ENCODE results near the gene SETBP1.

The SETBP1 gene

DNA sequence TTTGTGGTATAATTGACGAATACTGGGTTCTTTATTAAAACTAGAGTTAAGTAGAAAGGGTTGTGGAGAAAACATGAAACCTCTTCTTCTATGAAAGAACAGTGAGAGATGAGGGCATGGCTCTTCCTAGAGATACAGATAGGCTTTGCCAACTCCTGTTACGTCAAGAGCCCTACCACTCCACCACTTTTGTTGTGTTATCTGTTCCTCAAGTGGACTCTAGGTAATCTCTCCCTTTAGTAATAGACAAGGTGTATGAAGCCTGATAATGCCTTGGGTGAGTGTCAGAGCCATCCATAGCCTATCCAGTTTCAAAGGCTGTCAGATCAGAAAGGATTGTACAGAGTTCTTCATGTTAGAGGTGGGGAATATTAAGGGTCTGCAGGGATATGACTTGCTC, 176.4 kb downstream of the SETBP1 start:
- H3K9me3 ChIP-seq (ENCODE audit: control insufficient read depth, low read length), result no peaks in the 10 kb centered on the region
- no peak overlapping the region for H2AFZ ChIP-seq
- no peak overlapping the region for H3K4me3 ChIP-seq (ENCODE audit: low read depth, low read length)
- H3K9ac ChIP-seq, result no peak overlapping the region
- H3K79me2 ChIP-seq, result peaks cover 16% of the 10 kb centered on the region
- H3K4me1 ChIP-seq, result no peaks in the 10 kb centered on the region
- TF ChIP-seq, protein P1, sequence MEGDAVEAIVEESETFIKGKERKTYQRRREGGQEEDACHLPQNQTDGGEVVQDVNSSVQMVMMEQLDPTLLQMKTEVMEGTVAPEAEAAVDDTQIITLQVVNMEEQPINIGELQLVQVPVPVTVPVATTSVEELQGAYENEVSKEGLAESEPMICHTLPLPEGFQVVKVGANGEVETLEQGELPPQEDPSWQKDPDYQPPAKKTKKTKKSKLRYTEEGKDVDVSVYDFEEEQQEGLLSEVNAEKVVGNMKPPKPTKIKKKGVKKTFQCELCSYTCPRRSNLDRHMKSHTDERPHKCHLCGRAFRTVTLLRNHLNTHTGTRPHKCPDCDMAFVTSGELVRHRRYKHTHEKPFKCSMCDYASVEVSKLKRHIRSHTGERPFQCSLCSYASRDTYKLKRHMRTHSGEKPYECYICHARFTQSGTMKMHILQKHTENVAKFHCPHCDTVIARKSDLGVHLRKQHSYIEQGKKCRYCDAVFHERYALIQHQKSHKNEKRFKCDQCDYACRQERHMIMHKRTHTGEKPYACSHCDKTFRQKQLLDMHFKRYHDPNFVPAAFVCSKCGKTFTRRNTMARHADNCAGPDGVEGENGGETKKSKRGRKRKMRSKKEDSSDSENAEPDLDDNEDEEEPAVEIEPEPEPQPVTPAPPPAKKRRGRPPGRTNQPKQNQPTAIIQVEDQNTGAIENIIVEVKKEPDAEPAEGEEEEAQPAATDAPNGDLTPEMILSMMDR (IDR thresholded peaks at IDR 0.05), result no peak
- H3K27me3 ChIP-seq (ENCODE audit: control insufficient read depth, insufficient read depth, low read length), result no peaks in the 10 kb centered on the region
- H3K27ac ChIP-seq, result no peak overlapping the region
- no peak overlapping the region for H3K4me2 ChIP-seq (ENCODE audit: low read length)
- no peaks in the 10 kb centered on the region for H3K36me3 ChIP-seq (ENCODE audit: control insufficient read depth, insufficient read depth, low read length)

DNA sequence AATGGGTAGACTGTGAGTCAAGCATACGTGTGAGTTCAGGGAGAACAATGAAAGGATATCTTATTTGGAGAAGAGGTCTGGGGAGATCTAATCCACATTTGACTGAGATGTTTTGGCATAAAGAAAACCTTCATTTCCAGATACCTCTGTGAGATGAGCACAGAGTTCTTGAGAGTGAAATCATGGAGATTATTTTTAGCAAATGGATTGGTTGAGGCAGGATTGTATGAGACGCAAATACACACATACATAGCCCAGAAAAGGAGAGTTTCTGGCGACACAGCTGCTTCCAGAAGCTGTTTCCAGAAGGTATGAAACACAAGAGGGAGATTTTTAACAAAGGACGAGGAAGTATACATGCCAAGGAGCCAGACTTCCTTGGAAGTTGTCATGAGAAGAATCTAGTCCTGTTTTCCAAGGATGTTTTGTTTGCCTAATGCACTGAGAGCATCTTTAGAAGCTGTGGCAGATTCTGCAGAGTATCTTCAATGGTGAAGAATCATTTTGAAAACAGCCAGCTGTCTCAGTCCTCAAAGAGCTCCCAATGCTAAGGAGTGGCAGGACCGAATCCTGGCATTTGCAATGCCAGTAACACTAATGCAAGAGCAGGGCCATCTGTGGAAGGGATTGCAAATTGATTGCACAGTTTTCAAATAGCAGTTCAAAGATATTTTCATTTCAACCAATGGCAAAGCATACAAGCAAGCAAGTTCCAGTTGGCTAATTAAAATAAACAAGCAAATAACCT, 177.2 kb downstream of the SETBP1 start:
- Histone ChIP-seq H3K9ac (no peak overlapping the region), H3K4me1 (no peaks in the 10 kb centered on the region), H3K27ac (no peak overlapping the region), H3K27me3 (ENCODE audit: control insufficient read depth, insufficient read depth, low read length) (no peaks in the 10 kb centered on the region), H3K79me2 (peaks cover 16% of the 10 kb centered on the region), H3K36me3 (ENCODE audit: control insufficient read depth, insufficient read depth, low read length) (no peaks in the 10 kb centered on the region), H3K4me3 (ENCODE audit: low read depth, low read length) (no peak overlapping the region), H3K4me2 (ENCODE audit: low read length) (no peak overlapping the region), H2AFZ (no peak overlapping the region), H3K9me3 (ENCODE audit: control insufficient read depth, low read length) (no peaks in the 10 kb centered on the region)
- TF ChIP-seq, protein P1 (IDR thresholded peaks at IDR 0.05), result no peak

DNA sequence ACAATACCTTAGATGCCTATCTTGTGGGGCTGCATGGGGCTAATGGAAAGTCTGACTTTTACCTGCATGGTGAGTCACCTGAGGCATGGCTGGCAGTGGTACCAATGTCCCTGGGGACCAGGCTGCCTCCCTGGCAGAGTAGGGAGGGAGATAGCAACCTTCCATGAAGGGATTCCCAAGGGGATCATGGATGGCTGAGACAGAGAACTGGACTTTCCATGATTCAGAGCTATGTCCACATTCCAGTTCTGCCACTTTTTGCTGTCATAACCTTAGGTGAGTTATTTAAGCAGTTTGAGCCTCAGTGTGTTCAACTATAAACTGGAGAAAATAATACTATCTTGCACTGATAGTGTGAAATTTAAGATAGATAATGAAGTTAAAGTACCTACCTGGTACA, 178.6 kb downstream of the SETBP1 start:
- H3K4me2 ChIP-seq (ENCODE audit: low read length), result no peak overlapping the region
- H2AFZ ChIP-seq, result no peak overlapping the region
- peaks cover 15% of the 10 kb centered on the region for H3K79me2 ChIP-seq
- no peak overlapping the region for H3K9ac ChIP-seq
- no peaks in the 10 kb centered on the region for H3K27me3 ChIP-seq (ENCODE audit: control insufficient read depth, insufficient read depth, low read length)
- TF ChIP-seq, protein P1 (IDR thresholded peaks at IDR 0.05), result no peak
- no peak overlapping the region for H3K4me3 ChIP-seq (ENCODE audit: low read depth, low read length)
- no peak overlapping the region for H3K27ac ChIP-seq
- H3K9me3 ChIP-seq (ENCODE audit: control insufficient read depth, low read length), result no peaks in the 10 kb centered on the region
- no peaks in the 10 kb centered on the region for H3K4me1 ChIP-seq
- no peaks in the 10 kb centered on the region for H3K36me3 ChIP-seq (ENCODE audit: control insufficient read depth, insufficient read depth, low read length)

DNA sequence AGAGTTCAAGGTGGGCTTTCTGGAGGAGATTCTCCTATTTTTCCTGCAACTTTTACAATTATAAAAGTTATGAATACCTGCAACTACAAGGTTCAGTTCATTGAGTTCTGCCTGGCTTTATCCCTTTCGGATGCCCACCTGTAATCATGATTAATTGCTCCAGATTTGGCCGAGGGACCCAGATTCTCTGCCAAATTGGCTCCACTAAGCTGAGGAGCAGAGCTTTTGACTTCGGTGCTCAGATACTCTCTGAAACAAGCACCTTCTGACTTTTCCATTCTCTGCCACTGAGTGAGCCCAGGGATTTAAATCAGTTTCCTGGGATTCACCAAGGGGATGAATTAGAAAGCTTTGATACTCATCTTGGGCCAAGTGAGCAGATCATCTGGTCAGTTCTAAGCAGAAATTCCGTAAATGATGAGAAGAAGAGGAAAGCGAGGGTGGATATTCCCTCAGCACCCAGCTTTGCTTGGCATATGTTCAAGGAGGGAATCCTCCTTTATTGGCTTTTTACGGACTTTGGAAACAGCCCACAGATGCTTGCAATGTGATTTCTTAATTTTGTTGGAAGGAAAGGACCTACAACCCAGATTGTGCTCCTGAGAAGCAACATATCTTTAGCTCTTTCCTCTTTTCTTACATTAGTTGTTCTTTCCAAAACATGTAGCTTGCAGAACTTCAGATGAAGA, 179.2 kb downstream of the SETBP1 start:
- TF ChIP-seq, protein P1 (IDR thresholded peaks at IDR 0.05), result no peak
- peaks cover 10% of the 10 kb centered on the region for H3K79me2 ChIP-seq
- H3K27me3 ChIP-seq (ENCODE audit: control insufficient read depth, insufficient read depth, low read length), result no peaks in the 10 kb centered on the region
- H2AFZ ChIP-seq, result no peak overlapping the region
- H3K4me3 ChIP-seq (ENCODE audit: low read depth, low read length), result no peak overlapping the region
- no peaks in the 10 kb centered on the region for H3K4me1 ChIP-seq
- H3K4me2 ChIP-seq (ENCODE audit: low read length), result no peak overlapping the region
- H3K36me3 ChIP-seq (ENCODE audit: control insufficient read depth, insufficient read depth, low read length), result no peaks in the 10 kb centered on the region
- H3K9me3 ChIP-seq (ENCODE audit: control insufficient read depth, low read length), result no peaks in the 10 kb centered on the region
- H3K27ac ChIP-seq, result no peak overlapping the region
- H3K9ac ChIP-seq, result no peak overlapping the region

Data from parathyroid adenoma (tissue), 2 donors.